HepG2 (cell line): ENCODE results near the gene SLC25A22. TPM values are rescaled to one million over a fixed set of nuclear protein-coding genes. Genes with fewer than 3 reads are reported as not detected.
A peak's percentile ranks its signal among the peaks of the same experiment; 100 is the strongest.

Source experiments
- CENPX ChIP-seq: sonication (generic); formaldehyde crosslinking; IDR thresholded peaks from 2 replicates; pipeline ENCODE4 v1.9.0; 2021; ENCODE audit warnings: mild to moderate bottlenecking, missing genetic modification reagents, moderate library complexity
- E2F1 ChIP-seq: sonication (generic); formaldehyde crosslinking; IDR thresholded peaks from 2 replicates; pipeline ENCODE4 v1.5.0; 2020; ENCODE audit warnings: missing genetic modification reagents
- ETS1 ChIP-seq: sonication (generic); formaldehyde crosslinking; IDR thresholded peaks from 2 replicates; pipeline ENCODE4 v1.4.0; 2020; ENCODE audit warnings: missing genetic modification reagents
- KAT2B ChIP-seq: fragments of 150-350 bp; IDR thresholded peaks from 2 replicates; pipeline ENCODE4 v1.6.1; 2014; ENCODE audit warnings: low read depth, low read length, borderline replicate concordance
- MED8 ChIP-seq: sonication (generic); formaldehyde crosslinking; IDR thresholded peaks from 2 replicates; pipeline ENCODE4 v1.8.1; 2023; ENCODE audit warnings: mild to moderate bottlenecking, missing genetic modification reagents; ENCODE audit not compliant: insufficient replicate concordance
- MEF2D ChIP-seq: sonication (generic); formaldehyde crosslinking; IDR thresholded peaks from 2 replicates; pipeline ENCODE4 v1.5.1; 2020; ENCODE audit warnings: mild to moderate bottlenecking, missing genetic modification reagents
- PBX3 ChIP-seq: sonication (generic); formaldehyde crosslinking; IDR thresholded peaks from 2 replicates; pipeline ENCODE4 v1.8.1; 2023; ENCODE audit warnings: missing genetic modification reagents, inconsistent platforms, borderline replicate concordance
- RERE ChIP-seq: IDR thresholded peaks from 2 replicates; pipeline ENCODE4 v1.6.1; 2016; ENCODE audit warnings: low read depth, missing genetic modification reagents, missing compliant biosample characterization
- UBTF ChIP-seq: sonication (generic); formaldehyde crosslinking; IDR thresholded peaks from 2 replicates; pipeline ENCODE4 v1.4.0; 2020; ENCODE audit warnings: mild to moderate bottlenecking, missing genetic modification reagents
- ZC3H4 ChIP-seq: sonication (generic); formaldehyde crosslinking; IDR thresholded peaks from 2 replicates; pipeline ENCODE4 v1.4.0; 2020; ENCODE audit warnings: missing genetic modification reagents, borderline replicate concordance
- ZFP41 ChIP-seq: sonication (generic); formaldehyde crosslinking; IDR thresholded peaks from 2 replicates; pipeline ENCODE4 v1.4.0; 2020; ENCODE audit warnings: mild to moderate bottlenecking, missing genetic modification reagents, borderline replicate concordance
- ZNF12 ChIP-seq: sonication (generic); formaldehyde crosslinking; IDR thresholded peaks from 2 replicates; pipeline ENCODE4 v1.5.0; 2020; ENCODE audit warnings: missing genetic modification reagents
- ZNF275 ChIP-seq: sonication (generic); formaldehyde crosslinking; IDR thresholded peaks from 2 replicates; pipeline ENCODE4 v1.8.0; 2022; ENCODE audit warnings: missing genetic modification reagents, mild to moderate bottlenecking, inconsistent platforms, borderline replicate concordance
- ZNF891 ChIP-seq: sonication (generic); formaldehyde crosslinking; IDR thresholded peaks from 2 replicates; pipeline ENCODE4 v1.5.0; 2020; ENCODE audit warnings: mild to moderate bottlenecking, missing genetic modification reagents
- ZSCAN20 ChIP-seq: sonication (generic); formaldehyde crosslinking; IDR thresholded peaks from 2 replicates; pipeline ENCODE4 v1.4.0; 2020; ENCODE audit warnings: missing genetic modification reagents, mild to moderate bottlenecking, borderline replicate concordance
- polyA plus RNA-seq, 8 experiments: library from polyadenylated mRNA; depleted of rRNA in 3 of 8; stranded (reverse) in 7 of 8; unstranded in 1 of 8; fragments of >200 nt; fragmentation: Illumina TruSeq in 4 of 8; extraction: Trizol in 4 of 8; gene quantifications; 2 replicates each; pipeline versions ENCODE4 v1.2.1 to v1.2.3, GENCODE V29; 2011 to 2016; ENCODE audit warnings: low read depth in 4 of 8, missing spikeins in 1 of 8, mixed read lengths in 1 of 8; ENCODE audit not compliant: insufficient read depth in 1 of 8
- total RNA-seq, 5 experiments: library from RNA; depleted of rRNA; stranded (reverse); fragments of >200 nt; fragmentation: Illumina TruSeq; extraction: Trizol; gene quantifications; 2 replicates each; pipeline ENCODE4 v1.2.3, GENCODE V29; 2016; ENCODE audit warnings: low read depth in 1 of 5

Gene SLC25A22
- total and polyA plus RNA-seq, 2 of the 13 experiments (the other 11 are each of a cell fraction or from before 2014, with no cell fraction given) = 12.4 to 19.2 TPM

- no peak for TF ChIP-seq ETS1
- no peak for TF ChIP-seq MED8
- TF ChIP-seq ZFP41 (CRISPR knock-in tag) = no peak
- TF ChIP-seq UBTF (CRISPR knock-in tag) = peak; percentile 41; the same call in 1 of the 2 replicates
- TF ChIP-seq ZNF12 (CRISPR knock-in tag) = no peak
- TF ChIP-seq ZNF275 (CRISPR knock-in tag) = no peak
- TF ChIP-seq ZNF891 (CRISPR knock-in tag) = no peak
- TF ChIP-seq E2F1 = no peak
- no peak for TF ChIP-seq ZSCAN20 (CRISPR knock-in tag)
- TF ChIP-seq ZC3H4 (CRISPR knock-in tag) = no peak
- TF ChIP-seq CENPX = no peak
- no peak for TF ChIP-seq KAT2B
- no peak for TF ChIP-seq PBX3 (CRISPR knock-in tag)
- no peak for TF ChIP-seq RERE
- TF ChIP-seq MEF2D (CRISPR knock-in tag) = no peak
Observed at GRCh38 chr11:820655-821511, 22.8 kb upstream of the SLC25A22 start (continued).
